ENCODE measurements around the gene TMBIM6. TPM values are rescaled to one million over a fixed set of nuclear protein-coding genes. Genes with fewer than 3 reads are reported as not detected.

Gene TMBIM6
- total and polyA plus RNA-seq, 9 of the 15 experiments (the other 6 are each of a cell fraction or from before 2014, with no cell fraction given) = 147 to 1,288 (median 352) TPM

- TF ChIP-seq ZNF740 (CRISPR knock-in tag; IDR thresholded peaks at IDR 0.05) (peak; percentile 76), ZNF740 (tag; IDR thresholded peaks at IDR 0.05) (no peak), ZNF280B (CRISPR knock-in tag; IDR thresholded peaks at IDR 0.05) (no peak), NR4A1 (CRISPR knock-in tag; IDR thresholded peaks at IDR 0.05) (peak; percentile 18; the same call in 1 of the 2 replicates), NR4A1 (tag; IDR thresholded peaks at IDR 0.05) (no peak), ZBTB43 (CRISPR knock-in tag; IDR thresholded peaks at IDR 0.05) (no peak), HIVEP1 (CRISPR knock-in tag; IDR thresholded peaks at IDR 0.05) (0 out of 2 replicates have a peak, but pooled peaks have one; percentile 35), TEAD1 (CRISPR knock-in tag; IDR thresholded peaks at IDR 0.05) (peak in 1 of 2 experiments; percentile 79; a peak in 1 of 4 replicates), ZNF644 (tag; IDR thresholded peaks at IDR 0.05; ENCODE audit: low read depth) (no peak), POLR2AphosphoS2 (IDR thresholded peaks at IDR 0.05; ENCODE audit: low read length) (peak; percentile 83; the same call in 1 of the 2 replicates), IRF1 (CRISPR knock-in tag; IDR thresholded peaks at IDR 0.05; ENCODE audit: borderline replicate concordance) (no peak), XRCC3 (IDR thresholded peaks at IDR 0.05) (no peak), HOXB6 (CRISPR knock-in tag; IDR thresholded peaks at IDR 0.05; ENCODE audit: borderline replicate concordance) (0 out of 2 replicates have a peak, but pooled peaks have one; percentile 46), ZBTB8A (IDR thresholded peaks at IDR 0.05; ENCODE audit: partially characterized antibody) (no peak), RUNX1 (IDR thresholded peaks at IDR 0.05; ENCODE audit: low read depth) (no peak), CBX8 (IDR thresholded peaks at IDR 0.05; ENCODE audit: borderline replicate concordance, extremely low read depth, low read depth, low read length, poor library complexity, severe bottlenecking) (no peak), ETS1 (conservative IDR thresholded peaks at IDR 0.05; ENCODE audit: control insufficient read depth, low read depth, low read length) (peak; percentile 90), BHLHE40 (IDR thresholded peaks at IDR 0.05; ENCODE audit: low read length) (no peak), ZNF436 (CRISPR knock-in tag; IDR thresholded peaks at IDR 0.05) (no peak)
Measured at GRCh38 chr12:49740930-49741881, at the start of gene TMBIM6 (continued).

Measured in K562 (cell line).